ENCODE results near the gene HES4.
A peak's percentile ranks its signal among the peaks of the same experiment; 100 is the strongest.
"Not testable (repeated sequence)": the region's sequence is repeated elsewhere in the genome, so short reads cannot be mapped to it uniquely, and the experiment has no call there.

The HES4 gene

GRCh38 chr1:1019122-1019999 is 19.5 kb upstream of the HES4 start:
- in situ Hi-C loops (cut with HindIII; ENCODE audit: low sequenced_read_pairs) = no loop called here
- peak; percentile 45 for TF ChIP-seq CTCF (IDR thresholded peaks at IDR 0.05; ENCODE audit: low read depth, low read length)
- peak; percentile 78 for DNase-seq (ENCODE audit: low read depth, low spot score)
- H3K4me3 ChIP-seq (ENCODE audit: low read depth, low read length) = peak overlapping the region; percentile 32

GRCh38 chr1:1018321-1018685 is 18.4 kb upstream of the HES4 start:
- DNase-seq (ENCODE audit: low read depth, low spot score); H3K4me3 ChIP-seq (ENCODE audit: low read depth, low read length); in situ Hi-C loops (cut with HindIII; ENCODE audit: low sequenced_read_pairs): not testable (repeated sequence)

DNA sequence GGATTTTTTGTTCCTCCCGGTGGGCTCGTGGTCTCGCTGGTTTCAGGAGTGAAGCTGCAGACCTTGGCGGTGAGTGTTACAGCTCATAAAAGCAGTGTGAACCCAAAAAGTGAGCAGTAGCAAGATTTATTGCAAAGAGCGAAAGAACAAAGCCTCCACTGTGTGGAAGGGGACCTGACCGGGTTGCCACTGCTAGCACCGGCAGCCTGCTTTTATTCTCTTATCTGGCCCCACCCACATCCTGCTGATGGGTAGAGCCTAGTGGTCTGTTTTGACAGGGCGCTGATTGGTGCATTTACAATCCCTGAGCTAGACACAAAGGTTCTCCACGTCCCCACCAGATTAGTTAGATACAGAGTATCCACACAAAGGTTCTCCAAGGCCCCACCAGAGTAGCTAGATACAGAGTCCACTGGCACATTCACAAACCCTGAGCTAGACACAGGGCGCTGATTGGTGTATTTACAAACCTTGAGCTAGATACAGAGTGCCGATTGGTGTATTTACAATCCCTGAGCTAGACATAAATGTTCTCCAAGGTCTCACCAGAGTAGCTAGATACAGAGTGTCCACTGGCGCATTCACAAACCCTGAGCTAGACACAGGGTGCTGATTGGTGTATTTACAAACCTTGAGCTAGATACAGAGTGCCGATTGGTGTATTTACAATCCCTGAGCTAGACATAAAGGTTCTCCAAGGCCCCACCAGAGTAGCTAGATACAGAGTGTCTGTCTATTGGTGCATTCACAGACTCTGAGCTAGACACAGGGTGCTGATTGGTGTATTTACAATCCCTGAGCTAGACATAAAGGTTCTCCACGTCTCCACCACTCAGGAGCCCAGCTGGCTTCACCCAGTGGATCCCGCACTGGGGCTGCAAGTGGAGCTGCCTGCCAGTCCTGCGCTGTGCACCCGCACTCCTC is 17.8 kb upstream of the HES4 start:
- in situ Hi-C loops (cut with HindIII; ENCODE audit: low sequenced_read_pairs); DNase-seq (ENCODE audit: low read depth, low spot score); H3K4me3 ChIP-seq (ENCODE audit: low read depth, low read length): not testable (repeated sequence)

GRCh38 chr1:1014799-1015681 is 15.1 kb upstream of the HES4 start:
- peak; percentile 41 for TF ChIP-seq CTCF (IDR thresholded peaks at IDR 0.05; ENCODE audit: low read depth, low read length)
- DNase-seq (ENCODE audit: low read depth, low spot score) = no peak
- H3K4me3 ChIP-seq (ENCODE audit: low read depth, low read length) = no peak overlapping the region
- in situ Hi-C loops (cut with HindIII; ENCODE audit: low sequenced_read_pairs) = no loop called here

- DNase-seq (ENCODE audit: low read depth, low spot score) = no peak
- TF ChIP-seq CTCF (IDR thresholded peaks at IDR 0.05; ENCODE audit: low read depth, low read length) = no peak
- H3K4me3 ChIP-seq (ENCODE audit: low read depth, low read length) = peak overlapping the region; percentile 60
- in situ Hi-C loops (cut with HindIII; ENCODE audit: low sequenced_read_pairs) = no loop called here
Measured at GRCh38 chr1:1013922-1014648, 14.2 kb upstream of the HES4 start.

DNA sequence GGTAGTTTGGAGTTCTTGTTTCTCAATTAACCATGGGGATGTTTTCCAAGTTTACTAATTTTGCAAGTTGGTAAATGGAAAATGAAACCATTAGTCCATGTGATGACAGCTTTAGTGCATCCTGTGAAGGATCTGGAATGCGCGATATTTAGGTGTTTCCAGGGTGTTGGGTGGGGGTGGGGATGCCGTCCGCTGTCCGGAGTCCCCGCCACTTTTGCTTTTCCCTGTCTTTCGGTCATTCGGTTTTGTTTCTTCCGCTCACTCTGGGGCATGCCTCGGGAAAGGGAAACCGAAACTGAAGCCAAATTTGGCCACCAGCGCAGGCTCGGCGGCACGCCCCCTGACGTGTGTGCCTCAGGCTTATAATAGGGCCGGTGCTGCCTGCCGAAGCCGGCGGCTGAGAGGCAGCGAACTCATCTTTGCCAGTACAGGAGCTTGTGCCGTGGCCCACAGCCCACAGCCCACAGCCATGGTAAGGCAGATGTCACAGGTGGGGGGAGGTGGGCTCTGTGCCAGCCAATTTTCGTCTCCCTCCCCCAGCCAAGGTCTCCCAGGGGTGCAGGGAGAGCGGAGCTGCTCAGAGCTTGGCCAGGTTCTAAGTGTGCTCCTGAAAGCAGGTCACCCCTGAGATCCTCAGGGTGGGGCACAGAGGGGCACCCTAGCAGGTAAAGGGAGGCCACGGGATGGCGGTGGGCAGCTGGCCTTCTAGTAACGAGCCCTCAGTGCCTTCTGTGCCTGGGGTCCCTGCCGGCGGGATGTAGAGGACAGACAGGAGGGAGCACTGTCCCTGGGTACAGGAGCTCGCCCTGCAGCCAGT is 13.4 kb upstream of the HES4 start, which contains the start of gene ISG15:
Gene ISG15, plus strand, starts transcription at position 393 of the 817 bp plus-strand sequence. Its CDS starts 77 bp downstream, at position 470.
- peak; percentile 85 for DNase-seq (ENCODE audit: low read depth, low spot score)
- H3K4me3 ChIP-seq (ENCODE audit: low read depth, low read length) = peak within 1 kb of the TSS; percentile 60
- no peak for TF ChIP-seq CTCF (IDR thresholded peaks at IDR 0.05; ENCODE audit: low read depth, low read length)
- in situ Hi-C loops (cut with HindIII; ENCODE audit: low sequenced_read_pairs) = no loop called here

DNA sequence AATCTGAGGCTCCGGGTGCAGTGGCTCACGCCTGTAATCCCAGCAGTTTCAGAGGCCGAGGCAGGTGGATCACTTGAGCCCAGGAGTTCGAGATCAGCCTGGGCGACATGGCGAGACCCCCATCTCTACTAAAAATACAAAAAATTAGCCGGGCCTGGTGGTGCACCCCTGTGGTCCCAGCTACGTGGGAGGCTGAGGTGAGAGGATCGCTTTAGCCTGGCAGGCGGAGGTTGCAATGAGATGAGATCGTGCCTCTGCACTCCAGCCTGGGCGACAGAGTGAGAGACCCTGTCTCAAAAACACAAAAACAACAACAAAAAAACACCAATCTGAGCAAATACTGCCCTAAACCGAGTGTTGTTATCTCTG is 12.8 kb upstream of the HES4 start:
- H3K4me3 ChIP-seq (ENCODE audit: low read depth, low read length) = peak overlapping the region; percentile 60
- in situ Hi-C loops (cut with HindIII; ENCODE audit: low sequenced_read_pairs); DNase-seq (ENCODE audit: low read depth, low spot score): not testable (repeated sequence)
